ENCODE measurements around the gene GLB1L3.

GLB1L3 gene

GRCh38 chr11:134363592-134363991, 87.4 kb downstream of the GLB1L3 start:
- no peak overlapping the region for H3K4me3 ChIP-seq (ENCODE audit: low read length)
- DNase-seq (ENCODE audit: low read depth): no peak
- no peak for TF ChIP-seq CTCF (conservative IDR thresholded peaks at IDR 0.05; ENCODE audit: low read length)

- no peak for TF ChIP-seq CTCF (conservative IDR thresholded peaks at IDR 0.05; ENCODE audit: low read length)
- DNase-seq (ENCODE audit: low read depth): no peak
Observed at GRCh38 chr11:134364261-134364660, 88.1 kb downstream of the GLB1L3 start.

GRCh38 chr11:134365011-134365925, 89.1 kb downstream of the GLB1L3 start:
- DNase-seq (ENCODE audit: low read depth): no peak
- no peak overlapping the region for H3K4me3 ChIP-seq (ENCODE audit: low read length)
- no peak for TF ChIP-seq CTCF (conservative IDR thresholded peaks at IDR 0.05; ENCODE audit: low read length)

More at GRCh38 chr11:134364261-134364660, 88.1 kb downstream of the GLB1L3 start:
- no peak overlapping the region for H3K4me3 ChIP-seq (ENCODE audit: low read length)

GRCh38 chr11:134366254-134366653, 90.1 kb downstream of the GLB1L3 start:
- no peak overlapping the region for H3K4me3 ChIP-seq (ENCODE audit: low read length)
- TF ChIP-seq CTCF (conservative IDR thresholded peaks at IDR 0.05; ENCODE audit: low read length): no peak
- DNase-seq (ENCODE audit: low read depth): no peak

GRCh38 chr11:134367781-134368180, 91.6 kb downstream of the GLB1L3 start:
- no peak overlapping the region for H3K4me3 ChIP-seq (ENCODE audit: low read length)
- DNase-seq (ENCODE audit: low read depth): no peak
- no peak for TF ChIP-seq CTCF (conservative IDR thresholded peaks at IDR 0.05; ENCODE audit: low read length)
